ENCODE data around the gene LPP. TPM values are rescaled to one million over a fixed set of nuclear protein-coding genes. Genes with fewer than 3 reads are reported as not detected.

Gene LPP
- total and polyA plus RNA-seq, 2 of the 13 experiments (the other 11 are each of a cell fraction or from before 2014, with no cell fraction given), result 19.2 to 29.9 TPM

- Histone ChIP-seq H3K4me3 (replicated peaks in 1 of 3; ENCODE audit: insufficient read depth in 1 of 3, low read depth in 2 of 3, low read length in 3 of 3) (no peak overlapping the region), H3K79me2 (ENCODE audit: insufficient read depth, low read length) (no peaks in the 10 kb centered on the region), H3K9me3 (ENCODE audit: low read length) (no peaks in the 10 kb centered on the region), H3K9ac (ENCODE audit: insufficient read depth, low read depth, low read length) (no peak overlapping the region), H4K20me1 (ENCODE audit: insufficient read depth, low read length) (no peaks in the 10 kb centered on the region), H3K27me3 (ENCODE audit: control insufficient read depth in 1 of 2, insufficient read depth in 2 of 2, low read length in 2 of 2) (no peaks in the 10 kb centered on the region), H3K4me1 (ENCODE audit: insufficient read depth, low read length) (no peaks in the 10 kb centered on the region), H3K4me2 (ENCODE audit: low read depth, low read length) (no peak overlapping the region), H3K27ac (ENCODE audit: extremely low read length, insufficient read depth, low read length) (no peak overlapping the region), H2AFZ (ENCODE audit: low read length) (no peak overlapping the region), H3K36me3 (replicated peaks in 1 of 2; ENCODE audit: control insufficient read depth in 1 of 2, insufficient read depth in 2 of 2, low read length in 2 of 2) (no peaks in the 10 kb centered on the region; a peak in 1 of 5 replicates)
- 95% methylated on average over 2 of the region's 2 CpGs for whole genome bisulfite sequencing (ENCODE audit: low lambda C conversion rate)
- DNase-seq (ENCODE audit: low spot score) (no peak), FAIRE-seq (no peak), ATAC-seq (no peak)
- intact Hi-C loops (cut with micrococcal nuclease; ENCODE audit: unreplicated experiment) (no loop called here), in situ Hi-C loops (cut with HindIII; ENCODE audit: extremely low pct_ligation_motif_present, low pct_unique_long_range_greater_than_20kb) (loop anchor here (25.0 kb wide), 1 partner anchor 857 kb away; the partner anchor contains the start of gene BCL6)
- CTCF ChIA-PET (ENCODE audit: low intra/inter-chr PET ratio, low total read pairs), result no interaction called here
- BruUV-seq (replicated peaks), result no TSS peak
- POLR2A ChIA-PET, result no interaction called here
- TF ChIP-seq BCLAF1 (IDR thresholded peaks at IDR 0.05) (no peak), HMG20B (CRISPR knock-in tag; conservative IDR thresholded peaks at IDR 0.05) (no peak), SALL1 (CRISPR knock-in tag; IDR thresholded peaks at IDR 0.05) (no peak), ZNF879 (CRISPR knock-in tag; IDR thresholded peaks at IDR 0.05) (no peak), ZNF143 (CRISPR knock-in tag; IDR thresholded peaks at IDR 0.05) (no peak), ZNF761 (CRISPR knock-in tag; conservative IDR thresholded peaks at IDR 0.05) (no peak), ZNF7 (CRISPR knock-in tag; IDR thresholded peaks at IDR 0.05) (no peak)
These were observed 440.2 kb downstream of the LPP start for GRCh38 chr3:188594139-188594538.
